DND-41 (cell line): ENCODE results near the gene CALN1.

ENCODE experiments used
- ATAC-seq: fragments of 200-7000 bp; cut with Tn5 transposase; 3 replicates; pipeline ENCODE4 v1.9.1; 2021; ENCODE audit warnings: low read depth; ENCODE audit not compliant: insufficient read depth
- DNase-seq: peaks from one replicate; pipeline ENCODE4 v3.0.0-alpha.2; 2020
- H2AFZ ChIP-seq: 2 replicates; pipeline ENCODE4 v1.6.0; 2012; ENCODE audit warnings: low read depth, low read length
- H3K27ac ChIP-seq: 2 replicates; pipeline ENCODE4 v1.5.1; 2012; ENCODE audit warnings: low read length, inconsistent platforms
- H3K27me3 ChIP-seq: fragments of 200-600 bp; sonication (generic); 2 replicates; pipeline ENCODE4 v1.6.0; 2012; ENCODE audit warnings: low read length, mild to moderate bottlenecking, inconsistent platforms; ENCODE audit not compliant: insufficient read depth, poor library complexity
- H3K36me3 ChIP-seq: 2 replicates; pipeline ENCODE4 v1.5.1; 2012; ENCODE audit warnings: low read length, inconsistent platforms; ENCODE audit not compliant: insufficient read depth
- H3K4me1 ChIP-seq: 2 replicates; pipeline ENCODE4 v1.5.1; 2012; ENCODE audit warnings: mild to moderate bottlenecking, low read length; ENCODE audit not compliant: insufficient read depth
- H3K4me2 ChIP-seq: 2 replicates; pipeline ENCODE4 v1.6.0; 2012; ENCODE audit warnings: mild to moderate bottlenecking, moderate library complexity, low read length, inconsistent platforms; ENCODE audit not compliant: insufficient read depth
- H3K4me3 ChIP-seq, 2 experiments: fragments of 200-600 bp in 1 of 2; shearing (Covaris generic) in 1 of 2; 2 replicates each; pipeline ENCODE4 v1.5.1; 2012 to 2016; ENCODE audit warnings: inconsistent platforms in 2 of 2, low read length in 2 of 2, mild to moderate bottlenecking in 2 of 2, low read depth in 1 of 2, moderate library complexity in 1 of 2
- H3K79me2 ChIP-seq: 2 replicates; pipeline ENCODE4 v1.6.0; 2012; ENCODE audit warnings: low read length, inconsistent platforms; ENCODE audit not compliant: insufficient read depth
- H3K9ac ChIP-seq: 2 replicates; pipeline ENCODE4 v1.6.0; 2012; ENCODE audit warnings: low read depth, mild to moderate bottlenecking, inconsistent platforms, low read length, moderate library complexity
- H3K9me3 ChIP-seq: 2 replicates; pipeline ENCODE4 v1.5.1; 2012; ENCODE audit warnings: low read length, moderate library complexity, mild to moderate bottlenecking, inconsistent platforms; ENCODE audit not compliant: insufficient read depth, severe bottlenecking
- H4K20me1 ChIP-seq: 2 replicates; pipeline ENCODE4 v1.6.0; 2012; ENCODE audit warnings: low read length; ENCODE audit not compliant: insufficient read depth
- EZH2 ChIP-seq: IDR thresholded peaks from 3 replicates; pipeline ENCODE4 v1.6.1; 2012; ENCODE audit warnings: borderline replicate concordance, low read depth, mild to moderate bottlenecking, moderate library complexity, low read length, inconsistent platforms; ENCODE audit not compliant: severe bottlenecking
- TF ChIP-seq, protein P1 (sequence below): IDR thresholded peaks from 2 replicates; pipeline ENCODE4 v1.5.1; 2012; ENCODE audit warnings: borderline replicate concordance, low read length, moderate library complexity, mild to moderate bottlenecking; ENCODE audit not compliant: poor library complexity, severe bottlenecking; ENCODE audit errors: extremely low read depth

The CALN1 gene

DNA sequence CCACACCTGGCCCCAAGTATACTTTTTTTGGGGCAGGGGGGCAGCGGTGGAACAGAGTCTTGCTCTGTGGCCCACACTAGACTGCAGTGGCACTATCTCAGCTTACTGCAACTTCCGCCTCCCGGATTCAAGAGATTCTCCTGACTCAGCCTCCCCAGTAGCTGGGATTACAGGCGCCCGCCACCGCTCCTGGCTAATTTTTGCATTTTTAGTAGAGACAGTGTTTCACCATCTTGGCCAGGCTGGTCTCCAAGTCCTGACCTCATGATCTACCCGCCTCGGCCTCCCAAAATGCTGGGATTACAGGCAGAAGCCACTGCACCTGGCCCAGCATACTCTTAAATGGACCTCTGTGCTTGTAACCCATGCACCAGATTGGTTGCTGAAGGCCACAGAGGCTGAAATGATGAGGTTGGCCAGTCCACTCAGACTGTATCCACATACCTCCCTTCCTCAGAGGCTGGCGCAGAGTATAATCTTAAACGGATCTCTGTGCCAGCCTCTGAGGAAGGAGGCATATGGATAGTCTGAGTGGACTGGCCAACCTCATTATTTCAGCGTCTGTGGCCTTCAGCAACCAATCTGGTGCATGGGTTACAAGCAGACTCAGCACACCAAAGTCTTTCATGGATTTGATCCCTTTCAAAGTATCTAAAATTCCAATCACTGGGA is 3.0 kb downstream of the CALN1 start:
- Histone ChIP-seq H3K27me3 (no peaks in the 10 kb centered on the region), H4K20me1 (no peaks in the 10 kb centered on the region), H3K79me2 (no peaks in the 10 kb centered on the region), H3K27ac (no peak overlapping the region), H3K4me3 (no peak overlapping the region), H3K36me3 (no peaks in the 10 kb centered on the region), H3K4me2 (no peak overlapping the region), H2AFZ (no peak overlapping the region), H3K9me3 (no peaks in the 10 kb centered on the region), H3K9ac (no peak overlapping the region), H3K4me1 (0 out of 2 replicates have a peak, but pooled peaks cover 3% of the 10 kb centered on the region)
- ATAC-seq, result no peak
- no peak for DNase-seq
- no peak for TF ChIP-seq EZH2
- TF ChIP-seq, protein P1, sequence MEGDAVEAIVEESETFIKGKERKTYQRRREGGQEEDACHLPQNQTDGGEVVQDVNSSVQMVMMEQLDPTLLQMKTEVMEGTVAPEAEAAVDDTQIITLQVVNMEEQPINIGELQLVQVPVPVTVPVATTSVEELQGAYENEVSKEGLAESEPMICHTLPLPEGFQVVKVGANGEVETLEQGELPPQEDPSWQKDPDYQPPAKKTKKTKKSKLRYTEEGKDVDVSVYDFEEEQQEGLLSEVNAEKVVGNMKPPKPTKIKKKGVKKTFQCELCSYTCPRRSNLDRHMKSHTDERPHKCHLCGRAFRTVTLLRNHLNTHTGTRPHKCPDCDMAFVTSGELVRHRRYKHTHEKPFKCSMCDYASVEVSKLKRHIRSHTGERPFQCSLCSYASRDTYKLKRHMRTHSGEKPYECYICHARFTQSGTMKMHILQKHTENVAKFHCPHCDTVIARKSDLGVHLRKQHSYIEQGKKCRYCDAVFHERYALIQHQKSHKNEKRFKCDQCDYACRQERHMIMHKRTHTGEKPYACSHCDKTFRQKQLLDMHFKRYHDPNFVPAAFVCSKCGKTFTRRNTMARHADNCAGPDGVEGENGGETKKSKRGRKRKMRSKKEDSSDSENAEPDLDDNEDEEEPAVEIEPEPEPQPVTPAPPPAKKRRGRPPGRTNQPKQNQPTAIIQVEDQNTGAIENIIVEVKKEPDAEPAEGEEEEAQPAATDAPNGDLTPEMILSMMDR, result no peak

DNA sequence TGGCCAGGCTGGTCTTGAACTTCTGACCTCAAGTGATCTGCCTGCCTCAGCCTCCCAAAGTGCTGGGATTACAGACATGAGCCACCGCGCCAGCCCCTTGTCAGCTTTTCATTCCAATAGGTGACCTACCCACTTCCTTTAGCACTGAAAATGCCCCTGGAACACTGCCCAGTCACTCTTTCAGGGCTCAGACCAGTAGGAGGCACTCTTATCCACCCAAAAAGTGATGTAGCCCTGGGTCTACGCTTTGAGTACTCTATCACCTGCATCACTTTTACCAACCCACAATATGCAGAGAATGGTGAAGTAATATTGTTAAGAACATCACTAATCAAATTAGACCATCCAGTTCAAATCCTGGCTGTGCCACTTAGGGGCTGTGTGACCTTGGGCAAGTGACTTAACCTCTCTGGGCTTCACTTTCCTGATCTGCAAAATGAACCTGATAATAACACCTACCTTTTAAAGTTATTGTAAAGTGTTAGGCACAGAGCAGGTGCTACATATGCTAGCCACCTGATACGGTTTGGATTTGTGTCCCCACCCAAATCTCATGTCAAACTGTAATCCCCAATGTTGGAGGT is 5.2 kb downstream of the CALN1 start:
- no peak for ATAC-seq

DNA sequence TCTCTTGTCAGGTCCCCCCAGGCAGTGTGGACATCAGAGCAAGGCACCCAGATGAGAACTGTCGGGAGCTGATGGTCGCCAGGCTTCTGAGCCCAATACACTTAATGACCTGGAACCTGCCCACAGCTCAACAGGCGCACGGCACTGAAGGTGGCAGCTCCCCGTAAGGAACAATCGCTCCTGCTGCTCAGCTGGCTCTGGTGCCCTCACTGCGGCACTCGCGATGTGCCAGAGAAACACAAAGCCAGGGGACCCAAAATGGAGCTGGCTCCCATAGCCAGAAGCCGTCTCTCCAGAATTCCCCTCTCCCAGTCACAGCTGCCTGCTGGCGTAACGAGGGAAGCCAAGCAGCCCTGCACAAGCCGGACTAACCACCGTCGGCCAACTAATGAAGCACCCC is 6.3 kb downstream of the CALN1 start:
- no peak for ATAC-seq
- no peaks in the 10 kb centered on the region for H3K36me3 ChIP-seq

More for the DNA sequence above, 5.2 kb downstream of the CALN1 start:
- Histone ChIP-seq H3K79me2 (no peaks in the 10 kb centered on the region), H3K4me1 (0 out of 2 replicates have a peak, but pooled peaks cover 3% of the 10 kb centered on the region), H3K27ac (no peak overlapping the region), H3K36me3 (no peaks in the 10 kb centered on the region), H4K20me1 (no peaks in the 10 kb centered on the region), H3K9me3 (no peaks in the 10 kb centered on the region), H3K4me3 (no peak overlapping the region), H3K9ac (no peak overlapping the region), H3K4me2 (no peak overlapping the region), H3K27me3 (no peaks in the 10 kb centered on the region), H2AFZ (no peak overlapping the region)
- DNase-seq, result no peak
- TF ChIP-seq, protein P1, result no peak
- TF ChIP-seq EZH2, result no peak

More for the DNA sequence above, 6.3 kb downstream of the CALN1 start:
- no peaks in the 10 kb centered on the region for H3K27me3 ChIP-seq
- H4K20me1 ChIP-seq, result no peaks in the 10 kb centered on the region
- H2AFZ ChIP-seq, result no peak overlapping the region
- H3K9ac ChIP-seq, result no peak overlapping the region
- H3K27ac ChIP-seq, result no peak overlapping the region
- no peak overlapping the region for H3K4me2 ChIP-seq
- no peak overlapping the region for H3K4me3 ChIP-seq
- no peaks in the 10 kb centered on the region for H3K79me2 ChIP-seq
- DNase-seq, result no peak
- TF ChIP-seq, protein P1, result no peak
- no peak for TF ChIP-seq EZH2
- H3K4me1 ChIP-seq, result 0 out of 2 replicates have a peak, but pooled peaks cover 3% of the 10 kb centered on the region
- H3K9me3 ChIP-seq, result no peaks in the 10 kb centered on the region
